COLO668 (cell line): ENCODE data around the gene COL18A1.
A peak's percentile ranks its signal among the peaks of the same experiment; 100 is the strongest.

Source experiments
- DNase-seq: peaks from one replicate; lab custom pipeline; 2025; ENCODE audit not compliant: unreplicated experiment; lab: John Stamatoyannopoulos, UW

Gene COL18A1

GRCh38 chr21:45531393-45532215, 126.6 kb downstream of the COL18A1 start:
- DNase-seq: no peak

GRCh38 chr21:45532826-45533360, 127.9 kb downstream of the COL18A1 start:
- no peak for DNase-seq

GRCh38 chr21:45533361-45533845, 128.4 kb downstream of the COL18A1 start:
- DNase-seq: no peak

- DNase-seq: no peak
Measured at GRCh38 chr21:45533846-45534635, 129.1 kb downstream of the COL18A1 start.

GRCh38 chr21:45534636-45535331, 129.8 kb downstream of the COL18A1 start:
- no peak for DNase-seq

GRCh38 chr21:45535341-45536081, 130.5 kb downstream of the COL18A1 start:
- DNase-seq: no peak

- no peak for DNase-seq
Measured at GRCh38 chr21:45536301-45537081, 131.5 kb downstream of the COL18A1 start.

- DNase-seq: no peak
Measured at GRCh38 chr21:45537111-45537745, 132.3 kb downstream of the COL18A1 start.

GRCh38 chr21:45537746-45538291, 132.9 kb downstream of the COL18A1 start:
- no peak for DNase-seq

- no peak for DNase-seq
Measured at GRCh38 chr21:45538381-45539045, 133.5 kb downstream of the COL18A1 start.

GRCh38 chr21:45539046-45539795, 134.3 kb downstream of the COL18A1 start:
- no peak for DNase-seq

- no peak for DNase-seq
Measured at GRCh38 chr21:45539796-45540600, 135.0 kb downstream of the COL18A1 start.

GRCh38 chr21:45540601-45540970, 135.6 kb downstream of the COL18A1 start:
- no peak for DNase-seq

GRCh38 chr21:45541221-45542039, 136.5 kb downstream of the COL18A1 start:
- DNase-seq: peak; percentile 62

- DNase-seq: peak; percentile 84
Measured at GRCh38 chr21:45542242-45542666, 137.3 kb downstream of the COL18A1 start, which contains the start of gene SLC19A1. Gene SLC19A1 (minus strand): TSS chr21:45542440. CDS start chr21:45537959, 4,481 bp downstream.
